ELR (cell line): ENCODE data around the gene ELK3.
"Not testable (repeated sequence)": the region's sequence is repeated elsewhere in the genome, so short reads cannot be mapped to it uniquely, and the experiment has no call there.

Source experiments
- DNase-seq: peaks from one replicate; pipeline ENCODE4 v3.0.0-alpha.2; 2015; ENCODE audit warnings: low read depth

The ELK3 gene

DNA sequence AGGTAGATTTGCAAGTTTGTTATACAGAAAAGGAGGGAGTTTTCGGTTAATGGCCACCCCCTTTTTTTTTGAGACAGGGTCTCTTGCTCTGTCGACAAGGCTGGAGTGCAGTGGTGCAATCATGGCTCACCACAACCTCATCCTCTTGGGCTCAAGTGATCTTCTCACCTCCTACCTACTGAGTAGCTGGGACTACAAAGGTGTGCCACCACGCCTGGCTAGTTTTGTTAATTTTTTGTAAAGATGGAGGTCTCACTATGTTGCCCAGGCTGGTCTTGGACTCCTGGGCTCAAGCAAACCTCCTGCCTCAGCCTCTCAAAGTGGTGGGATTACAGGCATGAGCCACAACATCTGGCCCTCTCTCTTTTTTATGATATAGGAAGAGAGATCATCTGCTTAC lies 111.5 kb downstream of the ELK3 start:
- no peak for DNase-seq

DNA sequence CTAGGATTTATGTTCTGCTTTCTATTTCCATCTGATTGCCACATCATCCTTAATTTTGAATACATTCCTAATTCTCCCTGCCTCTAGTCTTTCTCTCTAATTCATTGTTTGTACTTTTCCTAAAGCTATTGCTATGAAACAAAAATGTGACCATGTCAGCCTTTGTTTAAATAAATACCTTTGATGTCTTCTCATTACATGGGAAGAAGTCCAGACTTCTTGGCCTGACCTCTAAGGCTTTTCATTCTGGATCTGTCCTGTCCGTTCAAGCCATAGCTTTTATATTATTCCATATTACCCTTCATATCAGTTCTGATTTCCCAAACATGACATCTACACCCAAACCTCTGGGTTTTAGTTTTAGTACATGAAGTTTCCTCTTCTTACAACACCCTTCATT lies 114.7 kb downstream of the ELK3 start:
- no peak for DNase-seq

DNA sequence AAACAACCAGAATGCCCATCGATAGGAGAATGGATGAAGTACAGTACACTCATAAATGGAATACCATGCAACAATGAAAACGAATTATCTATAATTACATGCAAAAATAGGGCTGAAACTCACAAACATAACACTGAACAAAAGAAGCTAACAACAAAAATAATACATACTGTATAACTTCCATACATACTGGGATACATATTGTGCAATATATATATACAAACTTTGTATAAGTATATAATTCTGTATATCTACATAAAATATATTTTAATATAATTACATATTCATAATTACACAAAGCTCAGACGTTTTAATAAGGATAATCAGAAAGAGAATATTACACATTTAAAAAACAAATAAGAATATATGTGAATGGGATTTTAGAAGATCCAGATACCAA lies 115.9 kb downstream of the ELK3 start:
- no peak for DNase-seq

DNA sequence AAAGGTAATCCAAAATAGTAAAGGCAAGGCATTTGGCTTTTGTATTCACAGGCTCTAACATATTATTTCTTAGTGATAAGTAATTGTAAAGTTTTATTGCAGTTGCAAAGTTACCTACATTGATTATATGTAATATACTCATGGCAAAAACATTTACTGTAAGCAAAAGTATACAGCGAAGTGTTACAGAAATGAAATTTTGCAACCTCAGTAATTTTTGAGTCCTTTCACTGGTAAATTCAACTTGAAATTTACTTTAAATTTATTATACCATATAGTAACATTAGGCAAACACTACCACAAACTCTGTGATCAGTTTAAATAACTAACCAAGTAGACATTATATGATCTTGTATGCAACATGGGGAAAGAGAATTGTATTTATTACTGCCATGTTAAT lies 117.0 kb downstream of the ELK3 start:
- no peak for DNase-seq

DNA sequence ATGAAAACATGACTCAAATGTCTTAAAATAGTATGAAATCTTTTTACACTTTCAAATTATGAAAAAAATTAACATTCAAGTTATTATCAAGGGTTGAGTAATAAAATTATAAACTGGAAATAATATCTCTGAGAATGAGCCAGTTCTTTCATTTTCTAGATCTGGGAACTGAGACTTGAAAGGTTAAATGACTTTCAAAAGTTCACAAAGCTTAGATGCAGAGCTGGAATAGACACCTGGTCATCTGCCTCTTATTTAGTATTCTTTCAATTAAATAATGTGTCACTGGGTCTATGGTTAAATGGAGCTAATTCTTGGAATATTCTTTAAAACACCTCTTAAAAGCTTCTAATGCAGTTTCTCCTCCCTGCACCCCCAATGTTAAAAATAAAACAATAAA lies 119.4 kb downstream of the ELK3 start:
- no peak for DNase-seq

DNA sequence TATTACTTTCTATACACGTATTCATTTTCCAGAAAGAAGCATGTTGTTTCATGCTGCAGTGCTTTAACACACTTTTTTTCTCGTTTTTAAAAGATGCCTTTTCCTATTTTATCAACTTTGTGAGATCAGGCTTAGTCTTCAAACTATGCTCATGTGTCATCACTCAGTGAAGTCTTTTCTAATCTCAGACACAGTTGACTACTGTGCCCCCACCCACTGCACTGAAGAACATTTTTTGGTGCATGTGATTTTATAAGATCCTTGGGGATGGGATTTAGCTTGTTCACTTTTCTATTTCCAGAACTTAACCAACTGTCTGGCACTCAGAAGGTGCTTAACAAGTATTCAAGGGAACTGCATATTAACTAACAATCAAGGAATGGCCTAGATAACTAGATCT lies 120.5 kb downstream of the ELK3 start:
- no peak for DNase-seq

DNA sequence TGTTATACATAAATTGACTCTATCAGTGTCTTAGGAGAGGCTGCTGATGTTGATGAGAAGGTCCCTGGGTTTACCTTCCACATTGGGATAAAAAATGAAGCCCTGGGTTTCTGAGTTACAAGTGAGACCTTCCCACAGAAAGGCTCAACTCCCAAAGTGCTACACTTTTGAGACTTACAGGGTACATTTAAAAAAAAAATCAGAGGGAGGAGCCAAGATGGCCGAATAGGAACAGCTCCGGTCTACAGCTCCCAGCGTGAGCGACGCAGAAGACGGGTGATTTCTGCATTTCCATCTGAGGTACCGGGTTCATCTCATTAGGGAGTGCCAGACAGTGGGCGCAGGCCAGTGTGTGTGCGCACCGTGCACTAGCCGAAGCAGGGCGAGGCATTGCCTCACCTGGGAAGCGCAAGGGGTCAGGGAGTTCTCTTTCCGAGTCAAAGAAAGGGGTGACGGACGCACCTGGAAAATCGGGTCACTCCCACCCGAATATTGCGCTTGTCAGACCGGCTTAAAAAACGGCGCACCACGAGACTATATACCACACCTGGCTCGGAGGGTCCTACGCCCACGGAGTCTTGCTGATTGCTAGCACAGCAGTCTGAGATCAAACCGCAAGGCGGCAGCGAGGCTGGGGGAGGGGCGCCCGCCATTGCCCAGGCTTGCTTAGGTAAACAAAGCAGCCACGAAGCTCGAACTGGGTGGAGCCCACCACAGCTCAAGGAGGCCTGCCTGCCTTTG lies 121.7 kb downstream of the ELK3 start:
- not testable (repeated sequence) for DNase-seq

DNA sequence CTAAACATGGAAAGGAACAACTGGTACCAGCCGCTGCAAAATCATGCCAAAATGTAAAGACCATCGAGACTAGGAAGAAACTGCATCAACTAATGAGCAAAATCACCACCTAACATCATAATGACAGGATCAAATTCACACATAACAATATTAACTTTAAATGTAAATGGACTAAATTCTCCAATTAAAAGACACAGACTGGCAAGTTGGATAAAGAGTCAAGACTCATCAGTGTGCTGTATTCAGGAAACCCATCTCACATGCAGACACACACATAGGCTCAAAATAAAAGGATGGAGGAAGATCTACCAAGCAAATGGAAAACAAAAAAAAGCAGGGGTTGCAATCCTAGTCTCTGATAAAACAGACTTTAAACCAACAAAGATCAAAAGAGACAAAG lies 123.6 kb downstream of the ELK3 start:
- DNase-seq = not testable (repeated sequence)
